COR-L47 (cell line): ENCODE results near the gene PLXNA4.

ENCODE experiments used
- DNase-seq: peaks from one replicate; lab custom pipeline; 2025; lab: John Stamatoyannopoulos, UW

The PLXNA4 gene

GRCh38 chr7:132536654-132537395 lies 39.4 kb downstream of the PLXNA4 start:
- no peak for DNase-seq

GRCh38 chr7:132533916-132534315 lies 42.4 kb downstream of the PLXNA4 start:
- DNase-seq: no peak

- no peak for DNase-seq
Measured at GRCh38 chr7:132532281-132532680, 44.0 kb downstream of the PLXNA4 start.

- no peak for DNase-seq
Measured at GRCh38 chr7:132531562-132531961, 44.7 kb downstream of the PLXNA4 start.

- no peak for DNase-seq
Measured at GRCh38 chr7:132528695-132529094, 47.6 kb downstream of the PLXNA4 start.

GRCh38 chr7:132527467-132528410 lies 48.5 kb downstream of the PLXNA4 start:
- no peak for DNase-seq

- no peak for DNase-seq
Measured at GRCh38 chr7:132526111-132526740, 50.0 kb downstream of the PLXNA4 start.

GRCh38 chr7:132521423-132521822 lies 54.8 kb downstream of the PLXNA4 start:
- DNase-seq: no peak

- no peak for DNase-seq
Measured at GRCh38 chr7:132520591-132521280, 55.5 kb downstream of the PLXNA4 start.

GRCh38 chr7:132519936-132520335 lies 56.3 kb downstream of the PLXNA4 start:
- no peak for DNase-seq

- DNase-seq: no peak
Measured at GRCh38 chr7:132518839-132519173, 57.5 kb downstream of the PLXNA4 start.

GRCh38 chr7:132518102-132518838 lies 58.0 kb downstream of the PLXNA4 start:
- DNase-seq: no peak

- no peak for DNase-seq
Measured at GRCh38 chr7:132516042-132516840, 60.0 kb downstream of the PLXNA4 start.

- DNase-seq: no peak
Measured at GRCh38 chr7:132515181-132515580, 61.1 kb downstream of the PLXNA4 start.

- DNase-seq: no peak
Measured at GRCh38 chr7:132514430-132514829, 61.8 kb downstream of the PLXNA4 start.

- DNase-seq: no peak
Measured at GRCh38 chr7:132511921-132512320, 64.3 kb downstream of the PLXNA4 start.

- no peak for DNase-seq
Measured at GRCh38 chr7:132511387-132511786, 64.9 kb downstream of the PLXNA4 start.

- no peak for DNase-seq
Measured at GRCh38 chr7:132509643-132510042, 66.6 kb downstream of the PLXNA4 start.

GRCh38 chr7:132508724-132509353 lies 67.4 kb downstream of the PLXNA4 start:
- no peak for DNase-seq

- no peak for DNase-seq
Measured at GRCh38 chr7:132504852-132505251, 71.4 kb downstream of the PLXNA4 start.
